Keratinocyte (primary cell): ENCODE measurements around the gene ZNF728. TPM values are rescaled to one million over a fixed set of nuclear protein-coding genes. Genes with fewer than 3 reads are reported as not detected.
"Not testable (repeated sequence)": the region's sequence is repeated elsewhere in the genome, so short reads cannot be mapped to it uniquely, and the experiment has no call there.

ENCODE experiments used
- DNase-seq: peaks from one replicate; pipeline ENCODE4 v3.0.0-alpha.2; 2011; ENCODE audit warnings: low read depth, missing footprints, low spot score
- FAIRE-seq: peaks from 2 replicates; lab custom pipeline; 2011; peaks lifted over from hg19 to GRCh38; lab: Jason Lieb, UNC
- H2AFZ ChIP-seq: 2 replicates; pipeline ENCODE4 v1.6.0; 2012; ENCODE audit warnings: low read length, control low read depth, inconsistent platforms; ENCODE audit not compliant: control insufficient read depth
- H3K27ac ChIP-seq: 2 replicates; pipeline ENCODE4 v1.5.1; 2011; ENCODE audit warnings: low read length; ENCODE audit not compliant: control insufficient read depth, insufficient read depth
- H3K27me3 ChIP-seq: 3 replicates; pipeline ENCODE4 v1.6.0; 2011; ENCODE audit warnings: low read length; ENCODE audit not compliant: control insufficient read depth, insufficient read depth; ENCODE audit errors: extremely low read depth
- H3K36me3 ChIP-seq, 2 experiments: 2 replicates in 1 of 2; 3 replicates in 1 of 2; pipeline ENCODE4 v1.5.1; 2011; ENCODE audit warnings: low read length in 2 of 2, mild to moderate bottlenecking in 1 of 2; ENCODE audit not compliant: control insufficient read depth in 2 of 2, insufficient read depth in 2 of 2; ENCODE audit errors: extremely low read depth in 1 of 2
- H3K4me1 ChIP-seq: 3 replicates; pipeline ENCODE4 v1.5.1; 2011; ENCODE audit warnings: low read length; ENCODE audit not compliant: control insufficient read depth, insufficient read depth; ENCODE audit errors: extremely low read depth
- H3K4me2 ChIP-seq: 3 replicates; pipeline ENCODE4 v1.6.0; 2011; ENCODE audit warnings: low read depth, low read length; ENCODE audit not compliant: control insufficient read depth, insufficient read depth; ENCODE audit errors: extremely low read depth
- H3K4me3 ChIP-seq, 3 experiments: fragments of 200-600 bp in 1 of 3; sonication (generic) in 1 of 3; 2 replicates in 2 of 3; 3 replicates in 1 of 3; pipeline ENCODE4 v1.5.1; 2011 to 2016; ENCODE audit warnings: low read length in 3 of 3, mild to moderate bottlenecking in 3 of 3, control low read depth in 2 of 3, inconsistent platforms in 1 of 3, low read depth in 1 of 3, mixed read lengths in 1 of 3, mixed run types in 1 of 3, moderate library complexity in 1 of 3; ENCODE audit not compliant: control insufficient read depth in 2 of 3, insufficient read depth in 2 of 3; ENCODE audit errors: extremely low read depth in 1 of 3
- H3K79me2 ChIP-seq: 2 replicates; pipeline ENCODE4 v1.6.0; 2012; ENCODE audit warnings: low read length; ENCODE audit not compliant: control insufficient read depth, insufficient read depth
- H3K9ac ChIP-seq: 3 replicates; pipeline ENCODE4 v1.6.0; 2011; ENCODE audit warnings: low read length; ENCODE audit not compliant: control insufficient read depth, insufficient read depth; ENCODE audit errors: extremely low read depth
- H3K9me1 ChIP-seq: 3 replicates; pipeline ENCODE4 v1.6.0; 2011; ENCODE audit warnings: low read length; ENCODE audit not compliant: control insufficient read depth, insufficient read depth; ENCODE audit errors: extremely low read depth
- H3K9me3 ChIP-seq: 2 replicates; pipeline ENCODE4 v1.5.1; 2012; ENCODE audit warnings: low read depth, low read length; ENCODE audit not compliant: control insufficient read depth
- H4K20me1 ChIP-seq: 3 replicates; pipeline ENCODE4 v1.6.0; 2011; ENCODE audit warnings: low read length; ENCODE audit not compliant: control insufficient read depth, insufficient read depth; ENCODE audit errors: extremely low read depth
- EZH2 ChIP-seq: IDR thresholded peaks from one replicate; pipeline ENCODE4 v1.6.1; 2012; ENCODE audit warnings: inconsistent platforms, mild to moderate bottlenecking, low read length, moderate library complexity
- dilution Hi-C: fragments of 300-500 bp; cut with MboI; formaldehyde crosslinking; loops from one replicate; pipeline ENCODE4 v1.7.0; 2020; ENCODE audit warnings: low sequenced_read_pairs; ENCODE audit not compliant: extremely low pct_ligation_motif_present
- polyA plus RNA-seq, 5 experiments: library from polyadenylated mRNA; depleted of rRNA in 3 of 5; stranded (reverse) in 3 of 5; stranded (forward) in 1 of 5; unstranded in 1 of 5; fragments of >200 nt; gene quantifications; 1 replicate in 1 of 5; 2 replicates in 3 of 5; 3 replicates in 1 of 5; pipeline versions ENCODE4 v1.2.1 to v1.2.3, GENCODE V29; 2011 to 2012; ENCODE audit warnings: missing spikeins in 2 of 5, low read depth in 1 of 5, low replicate concordance in 1 of 5
- small RNA-seq, 3 experiments: library from RNA; depleted of rRNA; stranded (forward); fragments of <200 nt; gene quantifications; one replicate each; pipeline ENCODE3, GENCODE V24; 2012; ENCODE audit warnings: low read depth in 3 of 3, low replicate concordance in 1 of 3; ENCODE audit not compliant: insufficient read length in 3 of 3
- TF ChIP-seq, protein P1 (sequence below), 3 experiments: IDR thresholded peaks in 1 of 3; conservative IDR thresholded peaks in 1 of 3; optimal IDR thresholded peaks in 1 of 3; 2 replicates in 2 of 3; 3 replicates in 1 of 3; pipeline versions ENCODE3 to v1.5.1; 2011; ENCODE audit warnings: low read length in 3 of 3, mild to moderate bottlenecking in 3 of 3, moderate library complexity in 2 of 3, control low read depth in 1 of 3, inconsistent platforms in 1 of 3; ENCODE audit not compliant: insufficient read depth in 2 of 3; ENCODE audit errors: extremely low read depth in 1 of 3

The ZNF728 gene
- polyA plus RNA-seq, 1 donor (not counting 4 experiments of a cell fraction or from before 2014, with no cell fraction given), result not detected

DNA sequence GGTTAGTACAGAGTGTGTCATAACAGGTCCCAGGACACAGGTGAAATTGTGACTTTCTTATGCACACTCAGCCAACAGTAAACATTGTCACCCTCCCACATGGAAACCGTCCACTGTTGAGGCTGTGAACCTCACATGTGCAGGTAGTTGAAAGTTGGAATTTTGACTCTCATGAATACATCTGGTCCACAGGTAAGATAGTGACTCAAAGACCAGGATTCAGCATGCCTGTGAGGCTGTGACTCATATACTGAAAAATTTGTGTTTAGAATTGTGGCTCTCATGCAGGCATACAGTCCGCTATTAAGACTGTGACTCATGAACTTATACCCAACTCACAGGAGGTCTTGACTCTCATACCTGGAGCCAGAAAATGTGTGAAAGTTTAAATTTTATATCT lies 67.8 kb downstream of the ZNF728 start:
- Histone ChIP-seq H3K27ac (no peak overlapping the region), H3K9ac (no peak overlapping the region), H3K9me3 (no peaks in the 10 kb centered on the region), H4K20me1 (no peaks in the 10 kb centered on the region), H3K27me3 (no peaks in the 10 kb centered on the region), H3K4me2 (no peak overlapping the region), H3K4me1 (no peaks in the 10 kb centered on the region), H2AFZ (no peak overlapping the region), H3K9me1 (no peaks in the 10 kb centered on the region), H3K4me3 (no peak overlapping the region), H3K79me2 (no peaks in the 10 kb centered on the region), H3K36me3 (no peaks in the 10 kb centered on the region)
- TF ChIP-seq, protein P1, sequence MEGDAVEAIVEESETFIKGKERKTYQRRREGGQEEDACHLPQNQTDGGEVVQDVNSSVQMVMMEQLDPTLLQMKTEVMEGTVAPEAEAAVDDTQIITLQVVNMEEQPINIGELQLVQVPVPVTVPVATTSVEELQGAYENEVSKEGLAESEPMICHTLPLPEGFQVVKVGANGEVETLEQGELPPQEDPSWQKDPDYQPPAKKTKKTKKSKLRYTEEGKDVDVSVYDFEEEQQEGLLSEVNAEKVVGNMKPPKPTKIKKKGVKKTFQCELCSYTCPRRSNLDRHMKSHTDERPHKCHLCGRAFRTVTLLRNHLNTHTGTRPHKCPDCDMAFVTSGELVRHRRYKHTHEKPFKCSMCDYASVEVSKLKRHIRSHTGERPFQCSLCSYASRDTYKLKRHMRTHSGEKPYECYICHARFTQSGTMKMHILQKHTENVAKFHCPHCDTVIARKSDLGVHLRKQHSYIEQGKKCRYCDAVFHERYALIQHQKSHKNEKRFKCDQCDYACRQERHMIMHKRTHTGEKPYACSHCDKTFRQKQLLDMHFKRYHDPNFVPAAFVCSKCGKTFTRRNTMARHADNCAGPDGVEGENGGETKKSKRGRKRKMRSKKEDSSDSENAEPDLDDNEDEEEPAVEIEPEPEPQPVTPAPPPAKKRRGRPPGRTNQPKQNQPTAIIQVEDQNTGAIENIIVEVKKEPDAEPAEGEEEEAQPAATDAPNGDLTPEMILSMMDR (optimal IDR thresholded peaks at IDR 0.05 in 1 of 3, IDR thresholded peaks at IDR 0.05 in 1 of 3, conservative IDR thresholded peaks at IDR 0.05 in 1 of 3; ENCODE audit: extremely low read depth in 1 of 3, insufficient read depth in 2 of 3, low read length in 3 of 3), result no peak
- no peak for TF ChIP-seq EZH2
- dilution Hi-C loops, result no loop called here
- DNase-seq (no peak), FAIRE-seq (no peak)

DNA sequence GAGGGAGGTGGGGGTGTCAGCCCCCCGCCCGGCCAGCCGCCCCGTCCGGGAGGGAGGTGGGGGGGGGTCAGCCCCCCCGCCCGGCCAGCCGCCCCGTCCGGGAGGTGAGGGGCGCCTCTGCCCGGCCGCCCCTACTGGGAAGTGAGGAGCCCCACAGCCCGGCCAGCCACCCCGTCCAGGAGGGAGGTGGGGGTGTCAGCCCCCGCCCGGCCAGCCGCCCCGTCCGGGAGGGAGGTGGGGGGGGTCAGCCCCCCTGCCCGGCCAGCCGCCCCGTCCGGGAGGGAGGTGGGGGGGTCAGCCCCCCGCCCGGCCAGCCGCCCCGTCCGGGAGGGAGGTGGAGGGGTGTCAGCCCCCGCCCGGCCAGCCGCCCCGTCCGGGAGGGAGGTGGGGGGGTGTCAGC lies 75.4 kb downstream of the ZNF728 start:
- H3K9me1 ChIP-seq, H3K36me3 ChIP-seq, H3K4me3 ChIP-seq, H4K20me1 ChIP-seq, H2AFZ ChIP-seq, H3K79me2 ChIP-seq, H3K4me1 ChIP-seq, DNase-seq, H3K9me3 ChIP-seq, H3K4me2 ChIP-seq, dilution Hi-C loops, FAIRE-seq, H3K9ac ChIP-seq, H3K27ac ChIP-seq, H3K27me3 ChIP-seq: not testable (repeated sequence)

DNA sequence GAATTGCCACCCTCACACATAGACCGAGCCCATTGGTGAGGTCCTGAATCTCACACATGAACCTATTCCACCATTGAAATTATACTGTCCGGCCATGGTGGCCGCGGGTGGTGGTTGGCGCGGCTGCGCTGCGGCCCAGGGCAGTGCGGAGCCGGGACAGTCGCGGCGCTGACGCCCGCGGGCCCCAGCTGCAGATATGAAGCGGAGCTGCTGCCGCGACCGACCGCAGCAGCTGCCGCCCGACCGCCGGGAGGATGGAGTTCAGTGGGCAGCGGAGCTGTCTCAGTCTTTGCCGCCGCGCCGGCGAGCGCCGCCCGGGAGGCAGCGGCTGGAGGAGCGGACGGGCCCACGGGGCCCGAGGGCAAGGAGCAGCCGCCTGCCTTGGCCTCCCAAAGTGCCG lies 77.8 kb downstream of the ZNF728 start:
- dilution Hi-C loops, H2AFZ ChIP-seq, H3K36me3 ChIP-seq, H3K9ac ChIP-seq, H3K4me3 ChIP-seq, H3K9me3 ChIP-seq, H3K4me1 ChIP-seq, H3K9me1 ChIP-seq, H3K27ac ChIP-seq, H3K4me2 ChIP-seq, DNase-seq, H3K79me2 ChIP-seq, FAIRE-seq, H3K27me3 ChIP-seq, H4K20me1 ChIP-seq: not testable (repeated sequence)

Small RNAs within 50 kb of the gene (small RNA-seq; reads per million reads assigned to genes)
- 0 reads per million in 3 experiments for gene AC022145.2

Other genes starting within 250 kb of the ZNF728 start
- gene ZNF99, start 219.0 kb downstream of the ZNF728 start, polyA plus RNA-seq, result not detected in 3 replicates
- not detected in 3 replicates for gene ZNF723, start 170.9 kb downstream of the ZNF728 start, polyA plus RNA-seq
- 0.05 to 0.08 TPM (median 0.06 TPM) in 3 replicates for gene ZNF730, start 113.8 kb upstream of the ZNF728 start, polyA plus RNA-seq
- gene ZNF724, start 247.2 kb upstream of the ZNF728 start, polyA plus RNA-seq, result 1.7 to 2.9 TPM (median 2.6 TPM) in 3 replicates